Mesenchymal stem cell (in vitro differentiated cells and primary cell): Measurements from ENCODE around the gene ABCA2.

Experiments
- DNase-seq: peaks from one replicate; pipeline ENCODE4 v3.0.0-alpha.2; 2013
- H2AFZ ChIP-seq: one replicate; pipeline ENCODE4 v1.6.1; 2013; ENCODE audit warnings: low read depth, mild to moderate bottlenecking, control low read depth, inconsistent platforms, low read length, moderate library complexity
- H2AK5ac ChIP-seq: 2 replicates; pipeline ENCODE4 v1.6.1; 2013; ENCODE audit warnings: low read length, moderate library complexity, mild to moderate bottlenecking, inconsistent platforms; ENCODE audit not compliant: severe bottlenecking
- H2BK120ac ChIP-seq: one replicate; pipeline ENCODE4 v1.6.1; 2013; ENCODE audit warnings: low read depth, mild to moderate bottlenecking, inconsistent platforms, low read length, moderate library complexity
- H2BK12ac ChIP-seq, 2 experiments: one replicate each; pipeline ENCODE4 v1.6.1; 2013; ENCODE audit warnings: inconsistent platforms in 2 of 2, low read length in 2 of 2, mild to moderate bottlenecking in 2 of 2, moderate library complexity in 2 of 2, control low read depth in 1 of 2
- H2BK15ac ChIP-seq: one replicate; pipeline ENCODE4 v1.6.1; 2013; ENCODE audit warnings: mild to moderate bottlenecking, low read depth, inconsistent platforms; ENCODE audit not compliant: poor library complexity, severe bottlenecking
- H2BK5ac ChIP-seq: 2 replicates; pipeline ENCODE4 v1.6.1; 2013; ENCODE audit warnings: low read depth, mild to moderate bottlenecking, low read length, control low read depth, inconsistent platforms; ENCODE audit not compliant: poor library complexity, severe bottlenecking
- H3K14ac ChIP-seq, 2 experiments: one replicate each; pipeline ENCODE4 v1.6.1; 2013; ENCODE audit warnings: inconsistent platforms in 2 of 2, low read length in 2 of 2, control low read depth in 1 of 2, mild to moderate bottlenecking in 1 of 2, moderate library complexity in 1 of 2
- H3K18ac ChIP-seq, 2 experiments: one replicate each; pipeline ENCODE4 v1.6.1; 2013; ENCODE audit warnings: inconsistent platforms in 2 of 2, low read length in 2 of 2, control low read depth in 1 of 2, low read depth in 1 of 2, mild to moderate bottlenecking in 1 of 2
- H3K23ac ChIP-seq, 2 experiments: one replicate each; pipeline ENCODE4 v1.6.1; 2013; ENCODE audit warnings: inconsistent platforms in 2 of 2, low read length in 2 of 2, mild to moderate bottlenecking in 2 of 2, moderate library complexity in 2 of 2, control low read depth in 1 of 2
- H3K27ac ChIP-seq: 2 replicates; pipeline ENCODE4 v1.5.1; 2013; ENCODE audit warnings: mild to moderate bottlenecking, moderate library complexity, low read length, control low read depth, inconsistent platforms; ENCODE audit not compliant: poor library complexity, severe bottlenecking
- H3K27me3 ChIP-seq, 2 experiments: 2 replicates each; pipeline versions ENCODE4 v1.6.1 to v1.7.0; 2013; ENCODE audit warnings: low read length in 2 of 2, mild to moderate bottlenecking in 2 of 2, moderate library complexity in 2 of 2, control low read depth in 1 of 2, inconsistent platforms in 1 of 2; ENCODE audit not compliant: control insufficient read depth in 1 of 2, insufficient read depth in 1 of 2
- H3K36me3 ChIP-seq, 2 experiments: 2 replicates each; pipeline versions ENCODE4 v1.6.1 to v1.7.0; 2013; ENCODE audit warnings: low read length in 2 of 2, control low read depth in 1 of 2, inconsistent platforms in 1 of 2, low read depth in 1 of 2, mild to moderate bottlenecking in 1 of 2; ENCODE audit not compliant: insufficient read depth in 2 of 2, control insufficient read depth in 1 of 2
- H3K4ac ChIP-seq, 2 experiments: one replicate each; pipeline ENCODE4 v1.6.1; 2013; ENCODE audit warnings: inconsistent platforms in 2 of 2, low read length in 2 of 2, mild to moderate bottlenecking in 2 of 2, moderate library complexity in 2 of 2, control low read depth in 1 of 2, low read depth in 1 of 2
- H3K4me1 ChIP-seq: 2 replicates; pipeline ENCODE4 v1.6.1; 2013; ENCODE audit warnings: low read depth, low read length, control low read depth; ENCODE audit not compliant: control insufficient read depth, insufficient read depth
- H3K4me2 ChIP-seq: 2 replicates; pipeline ENCODE4 v1.6.1; 2013; ENCODE audit warnings: low read length, mild to moderate bottlenecking, inconsistent platforms; ENCODE audit not compliant: poor library complexity, severe bottlenecking
- H3K4me3 ChIP-seq, 2 experiments: 2 replicates each; pipeline versions ENCODE4 v1.5.1 to v1.7.0; 2013; ENCODE audit warnings: low read length in 2 of 2, mild to moderate bottlenecking in 2 of 2, control low read depth in 1 of 2, low read depth in 1 of 2; ENCODE audit not compliant: insufficient read depth in 1 of 2
- H3K79me1 ChIP-seq: replicated peaks from 2 replicates; pipeline ENCODE4 v1.6.1; 2013; ENCODE audit warnings: mild to moderate bottlenecking, control low read depth, low read length, inconsistent platforms; ENCODE audit not compliant: poor library complexity, severe bottlenecking
- H3K9ac ChIP-seq: 2 replicates; pipeline ENCODE4 v1.7.0; 2013; ENCODE audit warnings: mild to moderate bottlenecking, low read length, moderate library complexity
- H3K9me3 ChIP-seq: 2 replicates; pipeline ENCODE4 v1.7.0; 2013; ENCODE audit warnings: mild to moderate bottlenecking, low read length; ENCODE audit not compliant: control insufficient read depth
- H4K8ac ChIP-seq: one replicate; pipeline ENCODE4 v1.6.1; 2013; ENCODE audit warnings: inconsistent platforms, mild to moderate bottlenecking, low read length, moderate library complexity
- H4K91ac ChIP-seq: one replicate; pipeline ENCODE4 v1.6.1; 2013; ENCODE audit warnings: mild to moderate bottlenecking, low read length, inconsistent platforms
- WGBS: methylation state at CpG from one replicate; pipeline ENCODE4 v1.1.7; 2013; ENCODE audit warnings: mixed read lengths; 5-methylcytosine and 5-hydroxymethylcytosine counted together

Gene ABCA2

DNA sequence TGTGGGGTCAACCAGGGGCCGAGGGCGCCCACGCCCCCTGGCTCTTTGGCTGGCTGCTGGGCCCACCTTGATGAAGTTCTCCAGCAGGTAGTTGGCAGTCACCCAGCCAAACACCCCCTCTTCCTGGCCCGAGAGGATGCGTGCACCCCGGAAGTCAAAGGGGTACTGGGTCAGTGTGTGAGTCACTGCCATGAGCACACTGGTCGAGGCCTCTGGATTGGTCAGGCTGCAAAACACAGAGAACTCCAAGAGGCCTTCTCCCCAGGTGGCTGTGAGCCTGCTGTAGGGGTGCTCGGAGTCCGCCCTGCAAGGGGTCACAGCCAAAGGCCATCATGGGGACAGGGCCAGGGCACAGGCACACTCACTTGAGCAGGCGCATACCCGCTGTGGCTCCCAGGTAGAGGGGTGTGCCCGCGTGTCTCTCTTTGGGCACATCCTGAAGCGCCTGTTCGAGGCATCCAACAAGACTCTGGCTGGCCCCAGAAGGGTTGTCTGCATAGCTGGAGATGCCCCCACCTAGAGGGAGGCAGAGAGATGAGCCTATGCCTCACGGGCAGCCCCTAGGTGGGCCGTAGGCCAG lies 23.2 kb upstream of the ABCA2 start:
- Histone ChIP-seq H3K4me2 (no peak overlapping the region), H3K9me3 (no peaks in the 10 kb centered on the region), H2BK5ac (no peak overlapping the region), H3K4me1 (peaks cover 19% of the 10 kb centered on the region), H3K79me1 (no peaks in the 10 kb centered on the region), H3K23ac (no peak overlapping the region), H3K27ac (no peak overlapping the region), H4K8ac (no peak overlapping the region), H2AK5ac (no peak overlapping the region), H2AFZ (no peak overlapping the region), H3K4me3 (no peak overlapping the region), H3K4ac (no peak overlapping the region), H3K36me3 (no peaks in the 10 kb centered on the region), H3K9ac (no peak overlapping the region), H3K18ac (no peak overlapping the region), H3K27me3 (peaks cover 86 to 87% of the 10 kb centered on the region in 2 experiments), H2BK15ac (no peak overlapping the region), H4K91ac (no peak overlapping the region), H2BK12ac (no peak overlapping the region), H2BK120ac (no peak overlapping the region), H3K14ac (no peak overlapping the region)
- no peak for DNase-seq
- 93% methylated on average over 17 of the region's 17 CpGs for WGBS

DNA sequence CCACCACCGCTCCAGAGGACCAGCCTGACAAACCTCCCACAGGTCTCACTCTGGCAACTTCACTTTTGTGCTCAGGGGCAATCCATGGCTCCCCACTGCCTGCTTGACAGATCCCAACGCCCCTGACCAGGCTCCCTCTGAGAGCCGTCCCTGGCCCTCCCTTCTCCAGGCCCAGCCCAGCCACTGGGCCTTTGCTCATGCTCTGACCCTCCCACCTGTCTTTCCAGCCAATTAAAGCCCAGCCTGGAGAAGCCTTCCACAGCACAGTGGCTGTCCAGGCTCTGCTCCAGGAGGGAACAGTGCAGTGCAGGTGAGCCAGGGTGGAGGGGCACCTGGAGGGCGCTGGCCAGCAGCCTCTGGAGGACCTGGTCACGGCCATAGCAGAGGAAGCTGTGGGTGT lies 22.5 kb upstream of the ABCA2 start:
- Histone ChIP-seq H3K79me1 (no peaks in the 10 kb centered on the region), H3K23ac (no peak overlapping the region), H3K4ac (no peak overlapping the region), H3K18ac (no peak overlapping the region), H2BK15ac (no peak overlapping the region), H2AFZ (no peak overlapping the region), H2AK5ac (no peak overlapping the region), H3K9me3 (no peaks in the 10 kb centered on the region), H3K27me3 (peaks cover 80 to 82% of the 10 kb centered on the region in 2 experiments), H3K27ac (no peak overlapping the region), H3K36me3 (no peaks in the 10 kb centered on the region), H4K8ac (no peak overlapping the region), H3K4me3 (no peak overlapping the region), H2BK120ac (no peak overlapping the region), H3K4me2 (no peak overlapping the region), H2BK12ac (no peak overlapping the region), H3K4me1 (peaks cover 24% of the 10 kb centered on the region), H2BK5ac (no peak overlapping the region), H3K9ac (no peak overlapping the region), H3K14ac (no peak overlapping the region), H4K91ac (no peak overlapping the region)
- no peak for DNase-seq
- 77% methylated on average over 5 of the region's 5 CpGs for WGBS

DNA sequence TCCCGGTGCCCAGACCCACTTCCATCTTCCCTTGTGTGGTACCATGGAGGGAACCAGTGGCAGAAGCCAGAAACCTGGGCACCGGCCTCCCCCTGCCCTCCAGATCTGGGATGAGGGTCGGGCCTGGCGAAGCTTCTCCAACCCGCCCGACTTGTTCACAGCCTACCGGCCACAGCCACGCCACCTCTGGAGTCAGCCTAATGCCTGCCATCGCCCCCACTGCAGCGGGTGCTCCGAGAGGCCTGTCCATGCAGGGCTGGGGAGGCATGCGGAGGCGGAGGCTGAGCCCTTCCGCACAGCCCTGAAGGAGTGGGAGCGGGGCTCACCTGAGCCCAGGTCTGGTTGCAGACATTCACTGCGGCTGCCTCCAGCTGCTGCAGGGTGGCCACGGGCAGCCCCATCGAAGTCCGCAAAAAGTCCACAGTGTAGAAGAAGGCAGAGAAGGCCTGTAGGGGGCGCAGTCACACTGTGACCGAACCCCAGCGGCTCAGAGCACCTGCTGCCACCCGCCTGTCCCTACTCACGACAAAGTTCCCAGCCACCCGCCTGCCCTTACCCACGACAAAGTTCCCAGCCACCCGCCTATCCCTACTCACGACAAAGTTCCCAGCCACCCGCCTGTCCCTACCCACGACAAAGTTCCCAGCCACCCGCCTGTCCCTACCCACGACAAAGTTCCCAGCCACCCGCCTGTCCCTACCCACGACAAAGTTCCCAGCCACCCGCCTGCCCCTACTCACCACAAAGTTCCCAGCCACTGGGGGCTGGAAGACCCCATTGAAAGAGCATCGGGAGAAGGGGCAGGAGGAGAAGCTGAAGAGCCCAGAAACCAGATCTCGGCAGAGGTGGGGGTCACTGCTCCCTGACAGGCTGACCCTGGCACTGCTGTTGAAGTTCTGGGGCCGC lies 21.8 kb upstream of the ABCA2 start:
- Histone ChIP-seq H3K18ac (no peak overlapping the region), H2BK5ac (no peak overlapping the region), H3K4me2 (no peak overlapping the region), H3K9me3 (no peaks in the 10 kb centered on the region), H3K27me3 (peaks cover 73 to 79% of the 10 kb centered on the region in 2 experiments), H2BK12ac (no peak overlapping the region), H2BK120ac (no peak overlapping the region), H3K4me1 (peaks cover 30% of the 10 kb centered on the region), H4K91ac (no peak overlapping the region), H3K36me3 (no peaks in the 10 kb centered on the region), H3K79me1 (no peaks in the 10 kb centered on the region), H3K4ac (no peak overlapping the region), H3K9ac (no peak overlapping the region), H3K23ac (peak overlapping the region in 1 of 2 experiments; percentile 51), H3K27ac (no peak overlapping the region), H3K4me3 (no peak overlapping the region), H4K8ac (no peak overlapping the region), H3K14ac (no peak overlapping the region), H2AFZ (no peak overlapping the region), H2AK5ac (no peak overlapping the region), H2BK15ac (no peak overlapping the region)
- peak; percentile 32 for DNase-seq
- WGBS, result 48% methylated on average over 38 of the region's 38 CpGs
